Duodenal mucosa (tissue), 2 donors: ENCODE data around the gene CNN3.

ENCODE experiments used
- H3K27ac ChIP-seq: one replicate; pipeline ENCODE4 v1.7.0; 2013; ENCODE audit warnings: low read depth, low read length
- H3K27me3 ChIP-seq, 2 donors: one replicate each; pipeline ENCODE4 v1.7.0; 2013; ENCODE audit warnings: low read length in 2 of 2, control low read depth in 1 of 2; ENCODE audit not compliant: insufficient read depth in 2 of 2, control insufficient read depth in 1 of 2
- H3K36me3 ChIP-seq, 2 donors: one replicate each; pipeline ENCODE4 v1.7.0; 2013; ENCODE audit warnings: low read length in 2 of 2, control low read depth in 1 of 2; ENCODE audit not compliant: insufficient read depth in 2 of 2, control insufficient read depth in 1 of 2
- H3K4me1 ChIP-seq, 2 donors: one replicate each; pipeline ENCODE4 v1.7.0; 2013; ENCODE audit warnings: low read length in 2 of 2, control low read depth in 1 of 2; ENCODE audit not compliant: insufficient read depth in 2 of 2, control insufficient read depth in 1 of 2
- H3K4me3 ChIP-seq, 2 donors: one replicate each; pipeline ENCODE4 v1.7.0; 2013; ENCODE audit warnings: low read length in 2 of 2, low read depth in 1 of 2
- H3K9ac ChIP-seq, 2 donors: one replicate each; pipeline ENCODE4 v1.7.0; 2013; ENCODE audit warnings: low read length in 2 of 2, low read depth in 1 of 2
- H3K9me3 ChIP-seq, 2 donors: one replicate each; pipeline ENCODE4 v1.7.0; 2013; ENCODE audit warnings: low read length in 2 of 2, control low read depth in 1 of 2; ENCODE audit not compliant: control insufficient read depth in 1 of 2

The CNN3 gene

DNA sequence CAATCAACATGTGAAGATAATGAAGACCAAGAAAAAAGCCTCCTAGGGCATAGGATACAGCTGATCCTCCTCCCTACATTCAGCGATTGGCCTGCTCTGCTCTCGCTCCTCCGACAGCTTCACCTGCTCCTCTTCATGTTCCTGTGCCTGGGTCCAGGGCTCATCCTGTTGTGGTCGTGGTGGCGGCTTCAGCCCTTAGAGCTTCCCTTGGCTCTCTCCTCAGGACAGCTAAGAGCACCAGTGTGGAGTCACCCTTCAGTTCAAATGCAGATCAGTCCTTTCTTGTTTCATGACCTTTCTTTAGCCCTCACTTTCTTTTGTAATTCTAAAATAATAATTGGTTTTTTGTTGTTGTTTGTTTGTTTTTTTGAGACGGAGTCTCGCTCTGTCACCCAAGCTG, 18.7 kb downstream of the CNN3 start:
- Histone ChIP-seq H3K4me3 (no peak overlapping the region), H3K9ac (no peak overlapping the region), H3K36me3 (peaks cover 7 to 18% of the 10 kb centered on the region in 2 donors), H3K27ac (no peak overlapping the region), H3K27me3 (no peaks in the 10 kb centered on the region), H3K4me1 (peaks cover 6 to 7% of the 10 kb centered on the region in 2 donors), H3K9me3 (no peaks in the 10 kb centered on the region)

DNA sequence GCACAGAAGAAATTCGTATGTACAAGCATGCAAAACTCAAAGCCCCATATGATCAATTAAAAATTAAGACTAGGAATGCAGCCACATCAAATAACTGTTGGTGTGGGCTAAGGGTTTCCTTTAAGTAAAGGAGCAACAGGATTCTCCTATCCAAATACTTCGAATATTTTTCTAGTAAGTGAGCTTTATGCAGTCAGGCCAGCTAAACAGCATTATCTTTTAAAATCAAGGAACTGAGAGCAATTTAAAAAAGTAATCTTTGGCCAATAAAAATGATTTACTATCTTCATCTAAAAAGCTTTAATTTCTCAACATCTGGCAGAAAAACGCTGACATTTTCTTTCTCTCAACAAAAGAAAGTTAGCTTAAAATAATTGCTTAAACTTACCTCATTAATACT, 19.8 kb downstream of the CNN3 start:
- Histone ChIP-seq H3K4me3 (no peak overlapping the region), H3K36me3 (peaks cover 7 to 24% of the 10 kb centered on the region in 2 donors), H3K4me1 (peaks cover under 1 to 2% of the 10 kb centered on the region in 2 donors), H3K9me3 (no peaks in the 10 kb centered on the region), H3K9ac (no peak overlapping the region), H3K27ac (no peak overlapping the region), H3K27me3 (no peaks in the 10 kb centered on the region)

DNA sequence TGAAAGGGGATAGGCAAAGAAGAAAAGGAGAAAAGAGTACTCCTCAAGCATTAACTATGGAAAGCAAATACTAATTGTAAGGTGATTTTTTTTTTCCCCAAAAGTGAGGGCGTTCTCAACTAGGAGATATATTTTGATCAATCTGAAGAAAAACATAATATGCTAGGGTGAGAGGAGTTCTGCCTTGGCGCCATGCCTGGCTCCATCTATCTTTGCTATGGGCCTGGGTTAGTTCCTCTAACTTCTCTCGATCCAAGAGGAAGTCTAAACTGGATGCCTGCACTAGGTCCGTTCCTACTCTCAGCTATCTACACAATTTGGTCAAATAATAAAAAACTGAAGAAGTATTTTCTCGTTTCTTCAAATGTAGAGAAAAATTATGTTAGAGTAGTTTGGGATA, 20.5 kb downstream of the CNN3 start:
- Histone ChIP-seq H3K4me1 (no peaks in the 10 kb centered on the region), H3K4me3 (no peak overlapping the region), H3K9me3 (no peaks in the 10 kb centered on the region), H3K36me3 (peaks cover 7 to 31% of the 10 kb centered on the region in 2 donors), H3K27ac (no peak overlapping the region), H3K27me3 (no peaks in the 10 kb centered on the region), H3K9ac (no peak overlapping the region)

DNA sequence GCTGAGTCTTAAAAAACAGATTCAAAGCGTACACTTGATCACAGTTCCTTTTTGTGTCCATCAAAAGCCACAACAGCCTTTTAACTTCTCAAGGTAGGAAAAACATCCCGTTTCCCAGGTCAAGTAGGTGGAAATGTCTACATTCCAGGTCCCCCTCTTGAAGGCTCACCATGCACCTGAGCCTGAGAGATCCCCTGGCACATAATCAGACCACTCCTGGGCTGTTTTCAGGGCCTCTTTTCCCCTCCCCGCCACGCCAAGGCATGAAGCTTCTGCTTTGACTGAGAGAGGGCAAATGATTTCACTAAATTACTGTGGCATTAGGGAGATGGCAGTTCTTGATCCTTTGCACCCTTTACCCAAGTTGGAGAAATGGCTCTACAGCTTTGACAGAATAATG, 21.7 kb downstream of the CNN3 start:
- no peaks in the 10 kb centered on the region for H3K9me3 ChIP-seq
- H3K36me3 ChIP-seq: peaks cover 10 to 34% of the 10 kb centered on the region in 2 donors
- no peak overlapping the region for H3K4me3 ChIP-seq
- H3K27me3 ChIP-seq: no peaks in the 10 kb centered on the region
- no peak overlapping the region for H3K9ac ChIP-seq
- H3K27ac ChIP-seq: no peak overlapping the region
- H3K4me1 ChIP-seq: no peaks in the 10 kb centered on the region

DNA sequence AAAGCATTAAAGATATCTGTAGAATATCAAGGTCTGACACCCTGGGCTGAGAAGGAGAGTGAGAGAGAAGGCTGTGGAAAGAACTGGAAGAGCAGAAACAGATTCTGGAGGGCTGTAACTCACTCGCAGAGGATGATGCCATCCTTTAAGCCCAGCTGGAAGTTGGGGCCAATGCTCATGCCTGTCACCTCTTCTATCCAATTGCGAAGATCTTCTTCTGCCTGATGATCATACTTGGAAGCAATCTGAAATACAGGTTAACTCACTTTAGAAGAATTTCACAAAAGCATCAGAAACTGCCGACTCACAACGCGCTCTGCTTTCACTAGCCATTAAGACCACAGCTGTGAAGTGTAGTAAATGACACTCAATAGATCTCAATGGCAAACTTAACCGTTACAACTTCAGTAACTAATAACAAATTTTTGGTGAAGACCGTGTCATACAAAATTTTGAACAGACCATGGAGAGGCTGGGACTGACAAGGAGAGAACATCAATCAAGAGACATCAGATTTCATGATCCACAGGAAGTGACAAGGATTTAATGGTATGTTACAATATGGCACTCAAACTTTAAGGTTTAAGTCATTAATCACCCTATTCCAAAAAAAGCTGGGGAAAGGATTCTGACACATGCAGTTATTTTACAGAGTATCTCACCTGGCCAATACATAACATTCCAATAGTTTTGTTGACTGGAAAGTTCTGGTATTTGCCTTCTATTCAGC, 23.5 kb downstream of the CNN3 start:
- no peak overlapping the region for H3K4me3 ChIP-seq
- H3K27me3 ChIP-seq: no peaks in the 10 kb centered on the region
- H3K4me1 ChIP-seq: no peaks in the 10 kb centered on the region
- peaks cover 19 to 44% of the 10 kb centered on the region in 2 donors for H3K36me3 ChIP-seq
- no peak overlapping the region for H3K27ac ChIP-seq
- no peak overlapping the region for H3K9ac ChIP-seq
- H3K9me3 ChIP-seq: no peaks in the 10 kb centered on the region

DNA sequence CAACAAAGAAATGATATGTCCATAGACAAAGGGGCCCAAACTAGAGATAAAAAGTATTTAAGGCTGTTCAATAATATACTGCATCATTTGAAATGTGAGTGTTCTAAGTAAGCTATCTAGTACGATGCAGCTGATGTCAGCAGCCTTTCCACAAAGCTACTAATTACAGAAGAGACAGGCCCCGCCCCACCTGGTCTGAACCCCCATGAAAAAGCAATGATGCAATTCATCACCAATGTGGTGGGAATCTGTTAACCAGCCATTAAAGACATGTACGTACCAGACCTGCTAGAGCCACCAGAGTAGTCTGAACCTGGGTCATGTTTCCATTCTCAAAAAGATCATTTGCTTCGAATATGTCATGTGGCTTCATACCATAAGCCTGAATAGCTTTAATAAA, 25.1 kb downstream of the CNN3 start:
- Histone ChIP-seq H3K27me3 (no peaks in the 10 kb centered on the region), H3K9me3 (no peaks in the 10 kb centered on the region), H3K4me1 (no peaks in the 10 kb centered on the region), H3K27ac (no peak overlapping the region), H3K4me3 (no peak overlapping the region), H3K36me3 (peaks cover 20 to 50% of the 10 kb centered on the region in 2 donors), H3K9ac (no peak overlapping the region)

DNA sequence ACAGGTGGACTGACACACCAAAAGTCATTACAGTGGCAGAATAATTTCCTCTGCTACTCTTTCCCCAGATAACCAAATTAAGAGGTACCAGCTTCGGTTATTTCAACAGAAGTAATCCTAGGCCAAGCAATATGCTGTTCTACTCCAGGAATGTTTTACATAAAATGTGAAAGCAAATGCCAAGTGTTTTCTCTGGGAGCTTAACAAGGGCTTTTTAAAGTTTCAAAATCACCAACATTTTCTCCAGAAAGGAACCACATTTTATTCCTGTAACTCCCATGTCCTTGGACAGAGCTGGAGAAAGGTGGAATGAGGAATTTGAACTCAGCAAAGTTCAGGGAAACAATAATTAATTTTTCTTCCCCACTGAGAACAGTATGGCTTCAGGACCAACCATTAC, 27.2 kb downstream of the CNN3 start:
- Histone ChIP-seq H3K9me3 (no peaks in the 10 kb centered on the region), H3K9ac (no peak overlapping the region), H3K4me1 (no peaks in the 10 kb centered on the region), H3K4me3 (no peak overlapping the region), H3K27ac (no peak overlapping the region), H3K27me3 (no peaks in the 10 kb centered on the region), H3K36me3 (peaks cover 29 to 68% of the 10 kb centered on the region in 2 donors)

DNA sequence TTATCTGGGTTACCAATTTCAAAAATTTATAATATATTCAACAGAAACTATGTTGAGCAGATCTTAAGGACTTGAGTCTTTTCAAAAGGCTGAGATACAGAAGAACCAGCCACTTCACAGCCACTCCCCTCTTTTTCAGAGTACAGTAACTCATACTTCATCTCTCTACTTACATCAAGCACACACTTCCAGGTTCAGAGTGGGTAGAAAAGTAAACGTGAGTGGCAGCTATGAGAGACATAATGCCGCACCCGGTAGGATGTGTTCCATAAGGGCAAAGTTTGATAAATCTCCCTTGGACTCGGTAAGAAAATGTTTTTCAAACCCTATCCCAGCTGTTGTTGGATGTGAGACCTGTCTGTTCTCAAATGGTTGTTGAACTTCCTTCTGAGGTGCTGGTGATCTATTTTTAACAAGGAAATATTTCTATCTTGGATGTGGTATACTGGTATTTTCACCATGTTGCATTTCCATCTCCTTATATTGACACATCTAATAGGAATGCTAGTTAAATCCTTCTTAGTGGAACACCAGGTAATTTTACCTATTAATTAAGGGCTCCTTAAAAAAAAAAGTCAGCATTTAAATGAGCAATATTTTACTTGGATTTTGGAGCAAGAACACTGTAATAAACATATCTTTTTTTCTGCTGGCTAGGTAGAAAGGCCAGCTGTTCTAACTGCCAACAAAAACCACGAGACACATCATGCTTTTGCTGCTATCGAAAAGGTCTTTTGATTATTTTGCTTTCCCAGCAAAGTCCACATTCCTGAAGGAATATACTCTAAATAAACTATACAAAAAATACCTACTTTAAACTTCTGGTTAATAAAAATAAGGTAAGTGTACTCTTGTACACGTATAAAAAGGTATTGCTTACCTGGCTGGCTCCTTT, 28.2 kb downstream of the CNN3 start:
- Histone ChIP-seq H3K36me3 (peaks cover 29 to 64% of the 10 kb centered on the region in 2 donors), H3K27ac (no peak overlapping the region), H3K4me1 (no peaks in the 10 kb centered on the region), H3K9me3 (no peaks in the 10 kb centered on the region), H3K9ac (no peak overlapping the region), H3K4me3 (no peak overlapping the region), H3K27me3 (no peaks in the 10 kb centered on the region)

DNA sequence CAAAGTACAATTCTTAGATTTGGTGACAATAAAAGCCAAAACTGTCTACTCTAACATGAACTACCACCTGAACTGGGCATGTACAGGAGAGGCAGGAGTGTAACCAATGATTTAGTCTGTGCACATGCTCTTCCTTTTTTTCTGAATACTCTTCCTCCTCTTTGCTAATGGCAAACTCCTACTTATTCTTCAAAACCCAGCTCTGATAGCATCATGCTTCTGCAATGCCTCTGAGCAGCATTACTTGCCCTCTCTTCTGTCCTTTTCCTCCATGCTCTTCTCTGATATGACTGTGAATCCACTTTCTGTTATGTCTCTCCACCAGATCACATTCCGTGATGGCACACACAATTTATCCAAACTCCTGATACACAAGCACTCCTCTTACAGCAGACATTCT, 31.4 kb downstream of the CNN3 start:
- H3K4me3 ChIP-seq: no peak overlapping the region
- no peaks in the 10 kb centered on the region for H3K4me1 ChIP-seq
- no peak overlapping the region for H3K9ac ChIP-seq
- no peaks in the 10 kb centered on the region for H3K9me3 ChIP-seq
- no peaks in the 10 kb centered on the region for H3K27me3 ChIP-seq
- no peak overlapping the region for H3K27ac ChIP-seq
- peaks cover 43 to 56% of the 10 kb centered on the region in 2 donors for H3K36me3 ChIP-seq

DNA sequence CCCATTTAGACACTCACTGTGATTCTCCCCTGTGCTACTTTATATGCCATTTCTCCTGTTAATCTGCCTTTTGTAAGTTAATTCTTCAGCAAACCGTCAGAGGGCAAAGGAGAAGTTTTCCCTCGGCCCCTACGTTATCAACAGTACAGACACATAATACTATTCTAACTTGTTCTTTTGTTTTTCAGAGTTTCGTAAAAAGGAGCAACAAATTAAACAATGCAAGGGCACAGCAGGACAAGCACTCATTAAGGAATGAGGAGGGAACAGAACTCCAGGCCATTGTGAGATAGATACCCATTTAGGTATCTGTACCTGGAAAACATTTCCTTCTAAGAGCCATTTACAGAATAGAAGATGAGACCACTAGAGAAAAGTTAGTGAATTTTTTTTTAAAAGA, 32.3 kb downstream of the CNN3 start:
- Histone ChIP-seq H3K27ac (no peak overlapping the region), H3K4me1 (no peaks in the 10 kb centered on the region), H3K4me3 (no peak overlapping the region), H3K9ac (no peak overlapping the region), H3K27me3 (no peaks in the 10 kb centered on the region), H3K9me3 (no peaks in the 10 kb centered on the region), H3K36me3 (peaks cover 41 to 58% of the 10 kb centered on the region in 2 donors)
